GOT3 (cell line): ENCODE results near the gene MEST.
"Not testable (repeated sequence)": the region's sequence is repeated elsewhere in the genome, so short reads cannot be mapped to it uniquely, and the experiment has no call there.

Source experiments
- DNase-seq: peaks from one replicate; lab custom pipeline; 2025; ENCODE audit warnings: mixed read lengths; lab: John Stamatoyannopoulos, UW

The MEST gene, protein sequence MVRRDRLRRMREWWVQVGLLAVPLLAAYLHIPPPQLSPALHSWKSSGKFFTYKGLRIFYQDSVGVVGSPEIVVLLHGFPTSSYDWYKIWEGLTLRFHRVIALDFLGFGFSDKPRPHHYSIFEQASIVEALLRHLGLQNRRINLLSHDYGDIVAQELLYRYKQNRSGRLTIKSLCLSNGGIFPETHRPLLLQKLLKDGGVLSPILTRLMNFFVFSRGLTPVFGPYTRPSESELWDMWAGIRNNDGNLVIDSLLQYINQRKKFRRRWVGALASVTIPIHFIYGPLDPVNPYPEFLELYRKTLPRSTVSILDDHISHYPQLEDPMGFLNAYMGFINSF

GRCh38 chr7:130491841-130492522, at the start of gene MEST:
Gene MEST (plus strand): TSS chr7:130492085. CDS start chr7:130492314, 229 bp downstream.
- DNase-seq, result no peak

- no peak for DNase-seq
These were observed 49.3 kb upstream of the MEST start for GRCh38 chr7:130442601-130443000.

GRCh38 chr7:130444234-130444633, 47.7 kb upstream of the MEST start:
- DNase-seq, result no peak

GRCh38 chr7:130444751-130445407, 47.0 kb upstream of the MEST start:
- DNase-seq, result no peak

DNA sequence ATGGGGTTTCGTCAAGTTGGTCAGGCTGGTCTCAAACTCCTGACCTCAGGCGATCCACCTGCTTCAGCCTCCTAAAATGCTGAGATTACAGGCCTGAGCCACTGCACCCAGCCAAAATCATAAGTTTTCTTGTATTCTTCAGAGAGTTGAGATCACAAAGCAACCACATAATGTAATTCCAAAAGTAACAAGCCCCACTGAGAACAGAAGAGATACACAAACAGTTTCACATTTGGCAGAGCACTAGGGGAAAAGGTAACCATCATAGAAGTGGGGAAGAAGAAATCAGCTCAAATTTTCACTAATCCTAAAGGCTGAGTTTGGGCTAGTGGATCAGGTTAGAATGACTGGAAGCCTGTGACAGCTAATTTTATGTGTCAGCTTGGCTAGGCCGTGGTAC, 45.6 kb upstream of the MEST start:
- no peak for DNase-seq

- DNase-seq, result not testable (repeated sequence)
These were observed 40.5 kb upstream of the MEST start for GRCh38 chr7:130451344-130451743.

DNA sequence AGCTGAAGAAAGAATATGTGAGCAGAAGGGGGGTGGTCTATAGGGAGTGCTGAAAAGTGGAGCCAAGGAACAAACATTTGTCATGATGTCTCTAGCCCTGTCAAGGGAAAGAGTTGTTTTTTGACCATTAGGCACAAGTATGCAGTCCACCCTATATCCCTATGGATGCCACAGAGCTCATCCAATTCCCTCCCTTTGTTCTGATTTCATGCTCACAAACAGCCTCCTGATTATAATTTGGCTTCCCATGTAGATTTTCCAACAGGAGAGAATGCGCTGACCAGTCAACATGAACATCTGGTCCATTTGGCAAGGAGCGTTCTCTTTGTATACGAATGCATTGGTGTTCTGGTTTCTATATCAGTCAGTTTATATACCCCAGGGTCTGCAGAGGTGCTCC, 38.9 kb upstream of the MEST start:
- DNase-seq, result no peak

DNA sequence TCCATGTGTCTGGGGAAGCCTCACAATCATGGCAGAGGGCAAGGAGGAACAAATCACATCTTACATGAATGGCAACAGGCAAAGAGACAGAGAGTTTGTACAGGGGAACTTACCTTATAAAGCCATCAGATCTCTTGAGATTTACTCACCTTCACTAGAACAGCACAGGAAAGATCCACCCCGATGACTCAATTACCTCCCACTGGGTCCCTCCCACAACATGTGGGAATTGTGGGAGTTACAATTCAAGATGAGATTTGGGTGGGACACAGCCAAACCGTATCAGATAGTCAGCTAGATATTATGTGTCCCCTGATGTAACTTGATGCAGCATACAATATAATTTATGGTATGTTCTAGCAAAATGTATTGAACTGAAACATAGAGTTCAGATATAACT, 36.9 kb upstream of the MEST start:
- no peak for DNase-seq

DNA sequence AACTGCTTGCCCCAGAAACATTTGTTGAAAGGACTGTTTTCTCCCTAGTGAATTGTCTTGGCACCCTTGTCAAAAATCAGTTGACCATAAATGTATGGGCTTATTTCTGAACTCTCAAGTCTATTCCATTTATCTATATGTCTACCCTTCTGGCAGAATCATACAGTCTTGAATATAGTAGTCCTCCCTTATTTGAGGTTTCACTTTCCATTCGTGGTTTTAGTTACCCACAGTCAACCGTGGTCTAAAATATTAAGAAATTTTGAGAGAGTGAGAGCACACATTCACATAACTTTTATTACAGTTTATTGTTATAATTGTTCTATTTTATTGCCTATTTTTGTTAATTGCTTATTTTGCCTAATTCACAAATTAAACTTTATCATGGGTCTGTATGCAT, 33.6 kb upstream of the MEST start:
- no peak for DNase-seq

- no peak for DNase-seq
These were observed 30.6 kb upstream of the MEST start for GRCh38 chr7:130461272-130461671.

GRCh38 chr7:130463553-130464434, 28.1 kb upstream of the MEST start:
- no peak for DNase-seq

DNA sequence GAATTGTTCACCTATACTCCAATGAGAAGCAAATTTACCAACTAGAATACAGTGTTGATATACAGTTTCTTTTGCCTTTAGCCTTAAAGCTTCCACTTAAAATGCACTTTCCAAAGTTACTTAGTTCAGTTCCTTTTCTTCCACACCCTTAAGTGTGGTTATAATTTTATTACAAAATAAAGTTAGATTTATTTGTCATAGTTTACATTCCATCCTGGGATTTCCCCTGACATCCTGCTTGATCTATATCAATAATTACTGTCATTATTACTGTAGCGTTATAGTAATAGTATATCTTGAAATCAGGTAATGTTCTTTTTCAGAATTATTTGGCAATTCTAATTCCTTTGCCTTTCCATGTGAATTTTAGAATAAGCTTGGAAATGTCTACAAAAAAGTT, 23.3 kb upstream of the MEST start:
- DNase-seq, result no peak

- no peak for DNase-seq
These were observed 19.9 kb upstream of the MEST start for GRCh38 chr7:130471974-130472373.

DNA sequence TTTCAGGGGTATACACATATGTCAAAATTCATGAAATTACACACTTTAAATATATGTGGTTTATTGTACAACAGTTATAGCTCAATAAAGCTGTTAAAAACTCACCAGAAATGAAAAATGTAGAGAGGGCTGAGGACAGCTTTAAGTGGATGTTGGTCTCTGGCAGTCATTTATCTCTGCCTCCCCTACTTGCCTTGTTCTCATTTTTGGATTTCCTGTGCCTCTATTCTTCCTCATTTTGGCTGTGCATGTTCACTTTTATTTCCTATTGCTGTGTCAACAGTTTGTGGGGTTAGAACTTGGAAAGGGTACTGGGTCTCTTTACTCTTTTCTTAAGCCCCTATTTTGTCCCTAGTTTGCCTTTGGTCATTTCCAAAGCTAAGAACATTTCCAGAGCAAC, 18.6 kb upstream of the MEST start:
- DNase-seq, result no peak

- no peak for DNase-seq
These were observed 18.0 kb upstream of the MEST start for GRCh38 chr7:130473876-130474275.

GRCh38 chr7:130475776-130476175, 16.1 kb upstream of the MEST start:
- no peak for DNase-seq

- no peak for DNase-seq
These were observed 15.4 kb upstream of the MEST start for GRCh38 chr7:130476297-130477150.

DNA sequence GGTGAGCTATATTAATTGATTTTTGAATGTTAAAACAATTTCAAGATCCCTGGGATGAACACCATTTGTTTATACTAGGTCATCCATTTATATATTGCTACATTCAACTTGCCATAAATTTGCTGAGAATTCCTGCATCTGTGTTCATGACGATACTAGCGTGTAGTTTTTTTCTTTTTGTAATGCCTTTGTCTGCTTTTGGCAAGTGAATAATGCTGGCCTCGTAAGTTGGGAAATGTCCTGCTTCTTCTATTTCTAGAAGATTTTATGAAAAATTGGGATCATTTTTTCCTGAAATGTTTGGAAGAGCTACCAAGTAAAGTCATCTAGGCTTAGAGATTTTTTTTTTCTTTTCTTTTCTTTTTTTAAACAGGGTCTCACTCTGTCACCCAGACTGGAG, 12.9 kb upstream of the MEST start:
- no peak for DNase-seq

DNA sequence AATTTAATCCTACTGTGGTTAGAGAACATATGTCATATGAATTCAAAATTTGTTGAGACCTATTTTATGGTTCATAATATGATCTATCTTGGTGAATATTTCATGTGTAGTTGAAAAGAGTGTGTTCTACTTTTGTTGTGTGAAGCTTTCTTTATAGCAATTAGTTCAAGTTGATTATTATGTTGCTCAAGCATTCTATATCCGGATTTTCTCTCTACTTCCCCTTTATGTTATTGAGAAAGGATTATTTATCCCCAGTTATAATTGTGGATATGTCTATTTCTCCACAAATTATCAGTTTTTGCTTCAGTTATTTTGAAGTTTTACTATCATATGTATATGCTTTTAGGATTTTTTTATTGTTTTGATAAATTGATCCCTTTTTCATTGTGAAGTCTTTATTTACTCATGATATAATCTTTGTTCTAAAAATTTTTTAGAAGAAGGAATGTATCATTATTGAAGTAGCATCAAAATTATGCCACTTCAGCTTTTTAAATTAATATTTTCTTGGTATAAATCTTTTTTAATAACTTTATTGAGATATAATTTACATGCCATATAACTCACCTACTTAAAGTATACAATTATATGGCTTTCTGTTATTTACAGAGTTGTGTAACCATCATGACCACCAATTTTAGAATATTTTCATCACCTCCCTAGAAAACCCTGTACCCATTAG, 12.0 kb upstream of the MEST start:
- no peak for DNase-seq

DNA sequence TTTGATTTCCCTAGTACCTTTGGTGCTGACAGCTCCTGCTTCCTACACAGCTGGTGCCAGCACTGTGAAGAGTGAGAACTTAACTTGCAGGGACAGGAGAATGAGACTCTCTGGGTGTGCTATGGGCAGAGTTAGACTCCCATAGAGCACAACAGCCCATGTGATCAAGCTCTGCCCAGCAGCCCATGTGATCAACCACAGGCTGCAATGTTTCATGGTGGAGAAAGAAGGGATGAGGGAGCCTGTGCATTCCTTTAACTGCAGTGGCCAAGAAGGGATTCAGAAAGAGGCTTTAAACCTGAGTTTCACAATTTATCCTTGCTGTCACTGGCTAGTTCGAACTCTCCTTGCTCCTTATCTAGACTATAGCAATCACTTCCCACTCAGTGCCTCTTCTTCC, 10.0 kb upstream of the MEST start:
- no peak for DNase-seq

DNA sequence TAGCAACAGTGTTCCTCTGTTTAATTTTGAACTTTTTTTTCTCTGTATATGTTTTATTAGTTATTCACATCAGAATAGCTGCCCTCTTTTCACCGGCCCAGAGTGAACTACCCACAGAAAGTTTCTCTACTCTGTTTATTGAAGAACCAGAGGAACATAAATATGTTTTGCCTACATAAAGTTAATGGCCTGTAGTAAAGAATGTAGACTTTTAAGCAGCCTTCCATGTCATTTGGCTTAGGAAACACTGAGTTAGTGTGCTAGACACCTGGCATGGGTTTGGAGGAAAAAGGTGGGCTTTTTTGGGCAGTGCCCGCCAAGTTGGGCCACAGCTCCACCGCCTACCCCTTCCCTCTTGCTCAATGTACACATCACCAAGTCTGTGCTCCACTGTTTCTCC, 8.9 kb upstream of the MEST start:
- no peak for DNase-seq
